PC-9 (cell line): ENCODE data around the gene MAP10. TPM values are rescaled to one million over a fixed set of nuclear protein-coding genes. Genes with fewer than 3 reads are reported as not detected.
A peak's percentile ranks its signal among the peaks of the same experiment; 100 is the strongest.

Experiments used
- BruUV-seq: library from RNA; stranded (reverse); fragments of 400-500 nt; replicated peaks from 2 replicates; lab custom pipeline; 2021; lab: Mats Ljungman, UMichigan
- CTCF ChIA-PET: fragments of 300-600 bp; sonication (Branson Sonifier 250); formaldehyde crosslinking; loops from one replicate; lab custom pipeline; 2022; ENCODE audit warnings: antibody characterized with exemption; lab: Charles Lee
- POLR2A ChIA-PET: fragments of 300-600 bp; sonication (Branson Sonifier 250); formaldehyde crosslinking; loops from one replicate; lab custom pipeline; 2022; ENCODE audit warnings: antibody characterized with exemption; ENCODE audit not compliant: unreplicated experiment; lab: Charles Lee
- DNase-seq, 2 experiments: peaks; one replicate each; pipeline versions ENCODE4 v3.0.0 to v3.0.0-alpha.2; 2015 to 2022; ENCODE audit warnings: mixed read lengths in 1 of 2
- H2AFZ ChIP-seq: fragments of 200-600 bp; sonication (generic); 2 replicates; pipeline ENCODE4 v1.8.1; 2017; ENCODE audit warnings: antibody characterized with exemption
- H3F3A ChIP-seq: fragments of 200-600 bp; sonication (generic); 2 replicates; pipeline ENCODE4 v1.8.1; 2017; ENCODE audit warnings: antibody characterized with exemption, mild to moderate bottlenecking, low read depth; ENCODE audit not compliant: insufficient read depth
- H3K27ac ChIP-seq: fragments of 200-600 bp; sonication (generic); 2 replicates; pipeline ENCODE4 v1.6.1; 2016; ENCODE audit warnings: mixed run types
- H3K27me3 ChIP-seq: fragments of 200-600 bp; sonication (generic); 2 replicates; pipeline ENCODE4 v1.6.1; 2016; ENCODE audit warnings: low read depth, mixed run types; ENCODE audit not compliant: insufficient read depth
- H3K36me3 ChIP-seq: fragments of 200-600 bp; sonication (generic); 2 replicates; pipeline ENCODE4 v1.6.1; 2016; ENCODE audit warnings: low read depth, mixed run types
- H3K4me1 ChIP-seq: fragments of 200-600 bp; sonication (generic); replicated peaks from 2 replicates; pipeline ENCODE4 v1.6.1; 2016; ENCODE audit warnings: mixed run types; ENCODE audit not compliant: insufficient read depth
- H3K4me2 ChIP-seq: fragments of 200-600 bp; sonication (generic); 2 replicates; pipeline ENCODE4 v1.6.1; 2017; ENCODE audit warnings: mixed run types
- H3K4me3 ChIP-seq: fragments of 200-600 bp; sonication (generic); 2 replicates; pipeline ENCODE4 v1.6.1; 2016; ENCODE audit warnings: mixed run types
- H3K79me2 ChIP-seq: fragments of 200-600 bp; sonication (generic); 2 replicates; pipeline ENCODE4 v1.6.1; 2017; ENCODE audit warnings: low read depth, mixed run types
- H3K9me2 ChIP-seq: fragments of 200-600 bp; sonication (generic); 2 replicates; pipeline ENCODE4 v1.8.1; 2017; ENCODE audit warnings: mild to moderate bottlenecking; ENCODE audit not compliant: insufficient read depth
- H3K9me3 ChIP-seq: fragments of 200-600 bp; sonication (generic); 2 replicates; pipeline ENCODE4 v1.8.1; 2016; ENCODE audit warnings: low read depth; ENCODE audit not compliant: insufficient read depth
- H4K20me1 ChIP-seq: fragments of 200-600 bp; sonication (generic); 2 replicates; pipeline ENCODE4 v1.8.1; 2017; ENCODE audit not compliant: insufficient read depth
- CTCF ChIP-seq: fragments of 200-600 bp; sonication (generic); conservative IDR thresholded peaks from 2 replicates; pipeline ENCODE4 v1.6.1; 2017; ENCODE audit warnings: mixed run types, antibody characterized with exemption, mild to moderate bottlenecking, moderate library complexity
- EZH2 ChIP-seq: fragments of 200-600 bp; sonication (generic); IDR thresholded peaks from 2 replicates; pipeline ENCODE4 v1.8.0; 2017; ENCODE audit warnings: antibody characterized with exemption, low read depth
- intact Hi-C: fragments of 100-400 bp; cut with micrococcal nuclease; formaldehyde crosslinking; loops from one replicate; pipeline ENCODE4 v1.10.0; 2022; ENCODE audit not compliant: unreplicated experiment
- total RNA-seq: library from RNA; stranded (reverse); gene quantifications from 2 replicates; pipeline ENCODE4 v1.2.3, GENCODE V29; 2021

Gene MAP10
- total RNA-seq, 1 experiment from 2014 or later = 0.13 TPM

DNA sequence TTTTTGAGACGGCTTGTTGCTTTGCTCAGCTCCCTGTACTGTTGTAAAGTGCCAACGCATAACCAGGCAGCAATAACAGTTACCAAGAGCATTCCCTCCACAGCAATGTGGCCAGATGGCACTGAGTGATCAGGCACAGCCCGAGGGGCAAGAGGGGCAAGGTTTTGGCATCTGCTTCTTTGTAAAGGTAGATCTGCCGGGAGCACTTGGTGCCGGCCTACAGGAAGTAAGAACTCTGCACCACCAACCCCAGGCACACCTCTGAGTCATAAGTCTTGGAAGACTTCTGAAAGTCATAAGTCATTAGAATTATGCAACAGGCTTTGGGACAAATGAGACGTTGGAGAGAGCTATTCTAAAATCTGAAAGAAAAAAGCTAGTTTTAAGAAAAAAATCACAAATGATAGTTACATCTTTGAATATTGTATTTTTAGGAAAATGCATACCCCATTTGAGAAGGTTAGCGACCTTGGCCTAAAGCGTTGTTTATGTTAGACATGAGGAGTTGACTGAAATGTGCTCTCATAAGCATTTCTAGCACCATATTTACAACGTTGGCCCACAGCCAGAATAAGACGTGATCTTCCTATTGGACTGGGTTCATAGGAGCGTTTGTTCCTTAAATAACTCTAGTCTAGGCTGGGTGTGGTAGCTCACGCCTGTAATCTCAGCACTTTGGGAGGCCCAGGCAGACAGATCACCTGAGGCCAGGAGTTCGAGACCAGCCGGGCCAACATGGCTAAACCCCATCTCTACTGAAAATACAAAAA is 37.7 kb upstream of the MAP10 start:
- H2AFZ ChIP-seq = peak overlapping the region; percentile 23; the same call in 1 of the 2 replicates
- no TSS peak for BruUV-seq
- peak overlapping the region; percentile 42 for H3K27ac ChIP-seq
- intact Hi-C loops = no loop called here
- no peaks in the 10 kb centered on the region for H3K79me2 ChIP-seq
- no peaks in the 10 kb centered on the region for H4K20me1 ChIP-seq
- H3K9me3 ChIP-seq = no peaks in the 10 kb centered on the region
- peak overlapping the region; percentile 24 for H3K4me2 ChIP-seq
- no peaks in the 10 kb centered on the region for H3K27me3 ChIP-seq
- no peaks in the 10 kb centered on the region for H3K36me3 ChIP-seq
- H3K9me2 ChIP-seq = no peaks in the 10 kb centered on the region
- CTCF ChIA-PET = no interaction called here
- peaks cover 12% of the 10 kb centered on the region; the same call in 1 of the 2 replicates for H3F3A ChIP-seq
- peak in 1 of 2 experiments; percentile 76 for DNase-seq
- no peak overlapping the region for H3K4me3 ChIP-seq
- peaks cover 12% of the 10 kb centered on the region for H3K4me1 ChIP-seq
- no peak for TF ChIP-seq EZH2
- no peak for TF ChIP-seq CTCF
- POLR2A ChIA-PET = no interaction called here

GRCh38 chr1:232768793-232769192 is 36.4 kb upstream of the MAP10 start:
- Histone ChIP-seq H3K27me3 (no peaks in the 10 kb centered on the region), H3K36me3 (no peaks in the 10 kb centered on the region), H3F3A (peaks cover 12% of the 10 kb centered on the region; the same call in 1 of the 2 replicates), H3K27ac (no peak overlapping the region), H3K4me1 (peaks cover 12% of the 10 kb centered on the region), H4K20me1 (no peaks in the 10 kb centered on the region), H2AFZ (no peak overlapping the region), H3K4me2 (no peak overlapping the region), H3K4me3 (no peak overlapping the region), H3K9me2 (no peaks in the 10 kb centered on the region), H3K9me3 (no peaks in the 10 kb centered on the region), H3K79me2 (no peaks in the 10 kb centered on the region)
- TF ChIP-seq EZH2 (no peak), CTCF (no peak)
- ChIA-PET POLR2A (no interaction called here), CTCF (no interaction called here)
- no peak for DNase-seq
- BruUV-seq = no TSS peak
- intact Hi-C loops = no loop called here

DNA sequence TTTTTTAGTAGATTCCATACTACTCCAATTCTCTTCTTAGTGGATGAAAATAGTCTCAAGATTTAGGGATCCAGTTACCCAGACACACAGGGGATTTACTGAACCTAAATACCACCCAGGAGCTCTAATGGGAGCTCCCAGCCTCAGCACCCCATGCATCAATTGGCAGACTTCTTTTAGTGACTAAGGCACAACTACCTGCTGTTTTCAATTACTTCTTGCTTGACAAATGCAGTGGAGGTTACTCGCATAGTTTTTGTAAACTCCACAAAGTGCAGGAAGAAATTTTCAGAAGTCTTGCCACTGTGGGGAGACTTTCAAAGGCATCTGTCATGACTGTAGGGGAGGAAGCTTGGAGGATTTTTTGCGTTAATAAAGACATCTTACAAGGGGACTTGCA is 35.5 kb upstream of the MAP10 start:
- no TSS peak for BruUV-seq
- Histone ChIP-seq H4K20me1 (no peaks in the 10 kb centered on the region), H3K4me2 (no peak overlapping the region), H2AFZ (no peak overlapping the region), H3F3A (peaks cover 12% of the 10 kb centered on the region; the same call in 1 of the 2 replicates), H3K36me3 (no peaks in the 10 kb centered on the region), H3K9me3 (no peaks in the 10 kb centered on the region), H3K79me2 (no peaks in the 10 kb centered on the region), H3K9me2 (no peaks in the 10 kb centered on the region), H3K4me3 (no peak overlapping the region), H3K4me1 (peaks cover 12% of the 10 kb centered on the region), H3K27me3 (no peaks in the 10 kb centered on the region), H3K27ac (no peak overlapping the region)
- POLR2A ChIA-PET = no interaction called here
- intact Hi-C loops = no loop called here
- TF ChIP-seq CTCF (no peak), EZH2 (no peak)
- DNase-seq = no peak
- CTCF ChIA-PET = no interaction called here
